Lower lobe of right lung (tissue), 2 donors: ENCODE data around the gene MYNN. TPM values are rescaled to one million over a fixed set of nuclear protein-coding genes. Genes with fewer than 3 reads are reported as not detected.

Source experiments
- ATAC-seq, 2 donors: fragments of 200-7000 bp; cut with Tn5 transposase; one replicate each; pipeline ENCODE4 v1.9.1; 2020 to 2022; ENCODE audit warnings: mild to moderate bottlenecking in 2 of 2, moderate library complexity in 2 of 2
- DNase-seq: peaks from one replicate; pipeline ENCODE4 v3.0.0-alpha.2; 2020
- H3K27ac ChIP-seq: fragments of 200-600 bp; one replicate; pipeline ENCODE4 v1.8.0; 2022
- H3K27me3 ChIP-seq: fragments of 200-600 bp; one replicate; pipeline ENCODE4 v1.8.0; 2022; ENCODE audit warnings: low read depth
- H3K36me3 ChIP-seq: fragments of 200-600 bp; one replicate; pipeline ENCODE4 v1.8.0; 2022; ENCODE audit warnings: mild to moderate bottlenecking
- H3K4me1 ChIP-seq: fragments of 200-600 bp; one replicate; pipeline ENCODE4 v1.8.0; 2022
- H3K4me3 ChIP-seq: fragments of 200-600 bp; one replicate; pipeline ENCODE4 v1.8.0; 2022; ENCODE audit warnings: mild to moderate bottlenecking
- H3K9me3 ChIP-seq: fragments of 200-600 bp; one replicate; pipeline ENCODE4 v1.8.0; 2022
- CTCF ChIP-seq: fragments of 200-600 bp; IDR thresholded peaks from one replicate; pipeline ENCODE4 v1.8.0; 2022; ENCODE audit warnings: antibody characterized with exemption, mild to moderate bottlenecking
- intact Hi-C: fragments of 100-400 bp; cut with DNase I; formaldehyde crosslinking; loops from one replicate; pipeline ENCODE4 v1.11.0; 2022
- total RNA-seq: library from RNA; stranded (reverse); fragmentation: NEBNext Ultra II Directional; extraction: Animal tissue kit (Norgen Biotek cat#: 25700); gene quantifications from one replicate; pipeline ENCODE4 v1.2.1, GENCODE V29; 2021
- donor health status: DM: no; HTN: yes; CAD: no; lungs with severe emphysema.

Gene MYNN
- total RNA-seq, 1 donor from 2014 or later: 15.0 TPM

DNA sequence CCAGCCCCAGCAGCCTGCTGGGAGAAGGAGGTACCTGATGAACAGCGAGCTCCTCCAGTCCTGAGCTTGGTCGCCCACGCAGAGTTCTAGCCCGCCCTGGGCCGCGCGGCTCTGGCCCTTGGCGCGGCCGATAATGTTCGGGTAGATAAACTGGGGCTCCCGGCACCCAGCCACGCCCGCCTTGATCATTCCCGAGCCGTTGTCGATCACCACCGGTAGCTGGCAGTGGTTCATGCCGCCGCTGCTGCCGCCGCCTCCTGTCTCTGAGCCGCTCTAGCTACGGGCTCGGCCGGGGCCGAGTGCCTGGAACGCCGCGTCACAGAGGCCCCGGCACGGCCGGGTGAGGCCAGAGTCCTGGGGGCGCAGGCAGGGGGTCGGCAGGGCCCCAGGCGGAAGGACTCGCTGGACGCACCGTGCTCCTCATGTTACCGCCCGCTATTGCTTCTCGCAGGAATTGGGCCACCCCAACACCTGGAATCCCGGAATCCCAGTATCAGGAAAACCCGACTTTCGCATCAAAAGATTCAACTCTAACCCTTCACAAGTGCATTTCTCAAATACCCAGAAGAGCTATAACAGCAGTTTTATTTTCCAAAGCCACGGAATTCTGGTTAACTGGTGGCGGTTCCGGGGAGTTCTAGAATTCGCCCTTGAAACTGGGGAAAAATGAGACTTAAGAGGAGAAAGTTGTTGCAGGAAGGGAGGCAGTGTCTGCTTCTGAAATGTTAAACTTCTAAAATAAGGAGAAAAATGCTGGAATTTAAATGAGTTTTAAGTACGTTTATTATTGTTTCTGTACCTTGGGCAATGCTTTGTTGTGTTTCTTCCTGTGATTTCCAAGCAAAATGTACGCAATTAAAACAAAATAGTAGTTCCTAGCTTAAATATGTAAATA lies 3.7 kb upstream of the MYNN start, which contains the start of gene ACTRT3:
Gene ACTRT3 (minus strand): TSS at position 275 of the 895 bp plus-strand sequence. CDS start 41 bp downstream, at position 234.
- H3K36me3 ChIP-seq: peaks cover 4% of the 10 kb centered on the region
- H3K27me3 ChIP-seq: no peaks in the 10 kb centered on the region
- intact Hi-C loops: no loop called here
- no peak for TF ChIP-seq CTCF
- H3K4me1 ChIP-seq: peaks cover 8% of the 10 kb centered on the region
- ATAC-seq (peak; percentile 14 to 20), DNase-seq (peak; percentile 83)
- H3K4me3 ChIP-seq: peak within 1 kb of the TSS; percentile 66
- no peaks in the 10 kb centered on the region for H3K9me3 ChIP-seq
- peak within 1 kb of the TSS; percentile 86 for H3K27ac ChIP-seq

GRCh38 chr3:169771497-169772304 lies 1.5 kb upstream of the MYNN start:
- peaks cover 25% of the 10 kb centered on the region for H3K36me3 ChIP-seq
- peaks cover 25% of the 10 kb centered on the region for H3K4me1 ChIP-seq
- H3K4me3 ChIP-seq: peak overlapping the region; percentile 95
- no peaks in the 10 kb centered on the region for H3K9me3 ChIP-seq
- TF ChIP-seq CTCF: no peak
- ATAC-seq: peak; percentile 47 to 67
- peak overlapping the region; percentile 99 for H3K27ac ChIP-seq
- H3K27me3 ChIP-seq: no peaks in the 10 kb centered on the region
- intact Hi-C loops: no loop called here
- DNase-seq: peak; percentile 52

DNA sequence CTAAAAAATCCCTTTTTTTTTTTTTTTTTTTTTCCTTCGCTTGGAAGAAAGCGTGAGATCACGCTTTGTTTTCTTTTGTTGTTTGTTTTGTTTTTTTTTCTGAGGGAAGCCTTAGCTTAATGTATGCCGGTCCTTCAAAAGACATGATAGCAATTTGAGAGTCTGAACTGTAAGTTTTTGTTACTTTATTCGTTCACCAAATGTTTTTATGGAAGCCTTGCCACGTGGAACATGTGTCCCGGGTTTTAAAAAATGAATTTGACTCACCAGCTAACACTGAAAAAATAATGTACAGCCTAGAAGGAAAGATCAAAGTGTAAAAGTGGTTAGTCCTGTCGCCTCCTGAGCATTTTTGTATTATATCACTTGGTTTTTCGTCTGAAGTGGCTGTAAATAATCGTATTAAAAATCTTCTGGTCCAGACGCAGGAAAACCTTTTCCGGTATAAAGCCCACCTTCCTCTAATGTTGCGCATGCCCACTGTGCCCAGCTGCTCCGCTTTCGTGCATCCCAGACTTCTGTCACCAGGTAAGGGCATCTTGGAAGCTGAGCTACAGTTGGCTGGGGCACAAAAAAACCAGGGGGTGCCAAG lies 795 bp upstream of the MYNN start:
- peak; percentile 79 for DNase-seq
- ATAC-seq: peak; percentile 83 to 88
- Histone ChIP-seq H3K4me1 (peaks cover 25% of the 10 kb centered on the region), H3K36me3 (peaks cover 32% of the 10 kb centered on the region), H3K27ac (peak overlapping the region; percentile 99), H3K27me3 (no peaks in the 10 kb centered on the region), H3K9me3 (no peaks in the 10 kb centered on the region), H3K4me3 (peak overlapping the region; percentile 95)
- intact Hi-C loops: no loop called here
- TF ChIP-seq CTCF: no peak

- Histone ChIP-seq H3K9me3 (no peaks in the 10 kb centered on the region), H3K4me3 (peak overlapping the region; percentile 95), H3K36me3 (peaks cover 49% of the 10 kb centered on the region), H3K4me1 (peaks cover 25% of the 10 kb centered on the region), H3K27me3 (no peaks in the 10 kb centered on the region), H3K27ac (peak overlapping the region; percentile 99)
- intact Hi-C loops: no loop called here
- DNase-seq (no peak), ATAC-seq (no peak)
- no peak for TF ChIP-seq CTCF
These were observed 990 bp downstream of the MYNN start for GRCh38 chr3:169774186-169774585.

DNA sequence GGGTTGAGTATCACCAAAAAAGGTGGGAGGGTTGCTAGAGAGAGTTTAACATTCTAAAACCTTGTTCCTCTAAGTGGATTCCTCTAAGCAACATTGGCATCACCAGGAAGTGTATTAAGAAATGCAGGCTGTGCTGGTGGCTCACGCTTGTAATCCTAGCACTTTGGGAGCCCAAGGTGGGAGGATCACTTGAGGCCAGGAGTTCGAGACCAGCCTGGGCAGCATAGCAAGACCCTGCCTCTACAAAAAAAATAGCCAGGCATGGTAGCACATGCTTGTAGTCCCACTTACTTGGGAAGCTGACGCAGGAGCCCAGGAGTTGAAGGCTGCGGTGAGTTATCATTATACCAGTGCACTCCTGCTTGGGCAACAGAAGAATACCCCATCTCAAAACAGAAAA lies 4.6 kb downstream of the MYNN start:
- H3K27ac ChIP-seq: no peak overlapping the region
- intact Hi-C loops: no loop called here
- no peaks in the 10 kb centered on the region for H3K9me3 ChIP-seq
- peaks cover 85% of the 10 kb centered on the region for H3K36me3 ChIP-seq
- peaks cover 25% of the 10 kb centered on the region for H3K4me1 ChIP-seq
- TF ChIP-seq CTCF: no peak
- H3K27me3 ChIP-seq: no peaks in the 10 kb centered on the region
- no peak for ATAC-seq
- no peak overlapping the region for H3K4me3 ChIP-seq
- no peak for DNase-seq
